NCI-H2196 treated with DMSO at 0.1 percent for 48 hours (cell line): ENCODE results near the gene LIF.
A peak's percentile ranks its signal among the peaks of the same experiment; 100 is the strongest.

Experiments used
- DNase-seq: peaks from one replicate; lab custom pipeline; 2025; ENCODE audit not compliant: unreplicated experiment; lab: John Stamatoyannopoulos, UW

LIF gene

DNA sequence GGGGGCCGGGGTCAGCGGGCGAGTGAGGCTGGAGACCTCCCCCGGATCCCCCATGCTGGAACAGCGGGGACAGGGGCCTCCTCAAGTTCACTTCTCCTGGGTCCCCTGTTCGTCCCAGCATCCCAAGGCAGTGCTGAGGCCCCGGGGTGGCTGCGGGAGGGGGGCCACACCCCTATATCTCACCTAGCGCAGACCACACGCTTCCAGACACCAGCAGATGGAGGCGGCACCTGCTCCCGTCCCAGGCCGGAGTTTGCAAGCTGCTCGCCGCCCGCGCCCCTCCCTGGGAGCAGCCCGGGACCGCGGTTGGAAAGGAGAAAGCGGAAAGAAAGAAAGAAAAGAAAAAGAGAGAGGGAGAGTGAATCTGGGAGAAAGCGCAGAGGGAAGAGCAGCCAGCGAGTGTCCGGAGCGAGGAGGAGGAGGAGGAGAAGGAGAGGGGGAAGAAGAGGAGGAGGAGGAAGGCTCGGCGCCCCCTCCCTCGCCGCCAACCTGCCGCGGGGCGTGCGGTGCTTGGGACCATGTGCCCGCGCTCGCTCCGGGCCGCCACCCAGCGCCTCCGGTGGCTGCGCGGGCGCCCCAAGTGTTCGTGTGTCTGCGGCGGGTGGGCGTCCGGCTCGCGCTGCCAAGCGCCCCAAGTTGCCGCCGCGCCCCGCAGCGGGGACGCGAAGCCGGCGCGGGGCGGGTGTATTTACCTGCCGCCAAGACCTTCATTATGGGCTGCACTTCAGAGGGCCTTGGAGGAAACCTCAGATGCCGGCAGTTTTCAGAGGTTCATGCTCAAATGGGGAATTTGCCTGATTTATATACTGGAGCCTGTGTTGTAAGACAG, at the start of gene LIF:
Gene LIF, minus strand, starts transcription at position 775 of the 829 bp plus-strand sequence. Its CDS starts 64 bp downstream, at position 711.
- no peak for DNase-seq

DNA sequence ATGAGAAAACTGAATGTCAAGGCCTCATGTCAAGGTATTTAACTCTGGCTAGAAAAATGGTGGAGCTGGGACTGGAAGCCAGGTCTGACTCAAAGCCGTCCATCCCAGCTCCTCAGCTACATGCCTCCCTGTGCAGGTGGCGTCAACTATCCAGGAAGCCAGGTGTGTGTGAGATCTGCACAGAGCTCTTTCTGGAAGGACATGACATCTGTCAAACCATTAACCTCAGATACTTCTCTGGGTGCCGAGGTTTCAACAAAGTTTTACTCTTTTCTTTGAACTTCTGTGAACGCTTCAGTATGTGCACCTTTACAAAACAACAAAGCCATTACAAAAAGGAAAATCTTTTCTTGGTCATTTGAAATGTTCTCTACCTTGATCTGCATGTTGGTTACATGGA, 49.8 kb upstream of the LIF start:
- no peak for DNase-seq

DNA sequence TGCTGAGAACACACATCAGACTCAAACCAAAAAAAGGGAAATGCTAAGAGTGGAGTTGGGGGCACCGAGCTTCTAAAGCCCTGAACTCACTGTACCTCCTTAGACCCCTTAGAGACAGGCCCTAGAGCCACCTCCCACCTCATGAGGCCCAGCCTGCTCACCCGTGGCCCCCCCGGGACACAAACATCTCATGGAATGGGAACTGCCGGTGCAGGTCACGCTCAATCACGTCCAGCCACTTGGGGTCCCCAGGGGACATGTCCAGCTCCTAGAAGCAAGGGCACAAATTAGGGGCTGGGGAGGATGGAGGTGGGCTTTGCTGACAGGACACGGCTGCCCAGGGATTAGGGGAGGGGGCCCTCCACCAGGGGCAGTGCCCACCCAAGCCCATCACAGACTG, 49.0 kb upstream of the LIF start:
- DNase-seq, result no peak

DNA sequence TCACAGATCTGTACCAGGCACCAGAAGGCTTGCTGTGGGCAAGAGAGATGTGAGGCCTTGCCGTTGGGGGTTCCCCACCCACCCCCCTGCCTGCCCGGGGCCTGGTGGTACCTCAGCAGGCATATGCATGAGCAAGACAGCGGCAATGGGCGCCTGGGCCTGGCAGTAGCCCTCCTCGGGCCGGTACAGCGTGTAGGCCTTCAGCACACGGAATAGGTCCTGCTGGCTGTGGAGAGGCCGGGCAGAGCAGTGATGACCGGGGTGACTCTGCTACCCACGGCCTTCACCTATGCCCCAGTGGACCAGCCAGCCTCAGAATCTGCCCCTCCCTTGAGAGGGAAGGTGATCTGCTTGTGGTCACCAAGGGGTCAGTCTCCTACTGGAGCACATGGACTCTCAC, 48.3 kb upstream of the LIF start:
- no peak for DNase-seq

DNA sequence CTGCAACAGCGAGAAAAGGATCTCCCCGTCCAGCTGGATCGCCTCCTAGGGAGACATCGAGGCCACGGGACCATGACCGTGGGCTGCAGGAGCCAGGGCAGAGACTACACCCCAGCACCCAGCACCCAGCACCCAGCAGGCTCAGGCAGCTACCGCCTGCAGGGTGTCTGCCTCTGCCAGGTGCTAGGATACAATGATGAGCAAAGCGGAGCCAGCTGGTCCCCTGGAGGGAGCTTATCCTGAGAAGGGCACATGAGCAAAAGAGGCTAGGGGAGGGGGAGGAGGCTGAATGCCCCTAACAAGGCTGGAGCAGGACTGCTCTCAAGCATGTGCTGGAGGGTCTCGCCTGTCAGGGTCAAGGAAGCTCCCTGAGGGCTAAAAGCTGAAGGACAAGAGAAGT, 47.5 kb upstream of the LIF start:
- no peak for DNase-seq

DNA sequence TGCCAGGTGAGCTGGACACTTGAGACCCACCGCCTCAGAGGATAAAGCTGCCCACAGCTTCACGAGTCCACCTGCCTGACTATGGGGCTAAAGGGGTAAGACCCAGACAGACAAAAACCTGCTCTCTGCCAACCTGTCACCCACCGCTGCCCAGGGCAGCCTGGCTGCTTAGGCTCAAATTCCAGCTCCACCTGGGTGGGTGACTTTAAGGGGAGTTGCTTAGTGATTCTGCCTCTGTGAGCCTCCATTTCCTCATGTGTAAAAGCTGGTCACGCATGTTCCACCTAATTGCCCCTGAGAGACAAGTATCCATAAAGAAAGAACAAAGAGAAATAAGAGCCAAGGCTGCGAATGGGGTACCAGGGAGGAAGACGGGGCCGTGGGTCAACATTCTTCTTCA, 46.5 kb upstream of the LIF start:
- DNase-seq, result no peak

DNA sequence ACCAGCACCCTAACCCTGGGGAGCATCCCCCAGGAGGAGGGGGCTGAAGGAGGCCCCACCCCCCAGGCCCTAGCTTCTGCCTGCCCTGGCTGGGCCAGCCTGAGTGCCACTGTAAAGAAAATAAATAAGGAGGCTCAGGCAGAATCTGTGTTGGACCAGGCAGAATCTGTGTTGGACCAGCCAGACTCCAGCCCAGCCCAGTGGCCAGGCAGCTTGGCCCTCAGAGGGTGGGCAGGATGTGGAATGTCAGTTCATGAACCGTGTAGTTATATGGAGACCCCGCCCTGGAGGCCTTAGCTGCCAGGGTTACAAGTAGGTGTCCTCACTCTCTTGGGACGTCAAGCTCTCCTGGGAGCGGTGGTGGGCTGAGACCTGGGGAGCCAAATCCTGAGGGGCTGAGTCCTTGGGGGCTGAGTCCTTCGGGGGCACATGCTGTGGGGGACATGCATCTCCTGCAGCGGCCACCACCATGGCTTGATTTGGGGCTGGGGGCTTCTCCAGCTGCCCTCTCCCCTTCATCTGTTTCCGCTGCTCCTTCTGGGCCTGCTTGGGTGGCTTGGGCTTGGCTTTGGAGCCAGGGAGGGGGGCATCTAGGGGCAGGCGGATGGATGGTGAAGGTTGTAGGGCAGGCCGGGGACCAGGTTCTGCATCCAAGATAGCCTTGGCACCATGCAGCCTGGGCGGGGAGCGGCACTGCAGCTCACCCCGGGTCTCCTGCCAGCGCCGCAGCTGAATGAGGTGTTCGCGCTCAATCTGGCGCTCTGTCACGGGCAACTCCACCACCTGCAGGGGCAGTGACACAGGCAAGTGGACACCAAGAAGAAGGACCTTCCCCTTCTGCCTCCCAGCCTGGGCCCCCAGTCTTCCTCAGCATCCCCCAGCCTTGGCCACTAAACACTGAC, 45.8 kb upstream of the LIF start:
- DNase-seq, result no peak

DNA sequence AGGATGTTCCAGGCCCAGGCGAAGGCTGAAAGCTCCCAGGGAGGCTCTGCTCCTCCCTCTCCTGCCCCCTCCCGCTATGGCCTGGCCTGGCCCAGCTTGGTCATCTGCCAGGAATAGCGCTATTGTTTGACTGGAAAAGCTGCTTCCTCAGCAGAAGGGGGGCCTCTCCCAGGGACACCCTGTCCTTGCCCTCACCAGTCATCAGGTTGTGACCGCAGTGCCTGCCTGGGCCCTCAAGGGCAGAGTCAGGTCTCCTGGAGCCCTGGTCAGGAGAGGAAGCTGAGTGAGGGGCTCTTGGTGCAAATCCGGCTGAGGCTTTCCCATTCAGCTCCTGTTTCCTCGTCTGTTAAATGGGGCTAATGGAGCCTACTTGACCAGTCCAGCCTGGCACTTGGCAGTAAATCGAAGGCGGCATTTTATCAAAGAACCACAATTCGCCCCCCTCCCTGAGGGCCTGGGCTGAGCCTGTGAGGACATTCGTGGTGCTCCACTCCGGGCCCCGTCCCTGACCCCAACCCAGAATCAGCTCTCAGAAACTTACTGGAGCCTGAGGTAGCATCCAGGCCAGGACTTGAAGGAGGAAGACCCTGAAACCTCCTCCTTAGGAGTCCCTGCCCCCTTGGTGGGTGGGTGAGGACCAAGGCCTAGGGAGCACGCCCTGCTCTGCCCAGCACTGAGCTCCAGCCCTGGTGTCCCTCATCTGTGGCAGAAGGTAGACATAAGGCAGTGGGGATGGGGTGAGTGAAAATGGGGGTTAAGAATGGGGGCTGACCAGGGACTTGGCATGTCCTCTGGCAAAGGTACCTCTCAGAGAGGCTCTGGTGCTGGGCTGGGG, 44.7 kb upstream of the LIF start:
- DNase-seq, result peak; percentile 79

DNA sequence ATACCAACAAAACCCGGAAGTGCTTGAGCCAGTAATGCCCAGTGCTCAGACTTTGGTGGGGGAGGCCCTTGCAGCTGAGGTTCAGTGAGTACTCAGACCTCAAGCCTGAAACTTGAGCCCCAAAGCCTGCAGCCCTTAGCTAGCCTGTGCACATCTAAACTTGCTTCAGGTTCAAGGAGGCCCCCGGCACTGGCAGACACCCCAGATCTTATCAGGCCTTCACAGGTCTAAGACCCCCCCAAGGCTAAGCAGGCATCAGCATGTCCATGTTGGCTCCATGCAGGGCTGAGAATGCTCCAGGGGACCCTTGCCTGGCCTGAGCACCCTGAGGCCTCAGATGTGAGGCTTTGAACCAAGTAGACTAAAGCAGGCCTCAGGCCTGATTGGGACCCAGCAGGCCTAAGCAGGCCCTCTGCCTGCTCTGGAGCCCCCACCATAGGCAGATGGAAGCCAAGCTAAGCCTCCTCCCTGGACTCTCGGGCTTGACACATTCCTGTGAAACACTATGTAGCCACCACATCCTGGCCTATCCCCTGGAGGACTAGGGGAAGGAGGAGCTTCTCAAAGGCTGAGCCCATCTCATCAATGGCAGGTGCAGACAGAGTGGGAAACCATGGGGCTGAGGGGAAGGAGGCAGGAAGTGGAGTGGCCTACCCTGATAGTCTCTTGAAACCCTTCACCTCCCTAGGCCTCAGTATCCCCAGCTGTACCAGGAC, 43.9 kb upstream of the LIF start:
- peak; percentile 79 for DNase-seq

DNA sequence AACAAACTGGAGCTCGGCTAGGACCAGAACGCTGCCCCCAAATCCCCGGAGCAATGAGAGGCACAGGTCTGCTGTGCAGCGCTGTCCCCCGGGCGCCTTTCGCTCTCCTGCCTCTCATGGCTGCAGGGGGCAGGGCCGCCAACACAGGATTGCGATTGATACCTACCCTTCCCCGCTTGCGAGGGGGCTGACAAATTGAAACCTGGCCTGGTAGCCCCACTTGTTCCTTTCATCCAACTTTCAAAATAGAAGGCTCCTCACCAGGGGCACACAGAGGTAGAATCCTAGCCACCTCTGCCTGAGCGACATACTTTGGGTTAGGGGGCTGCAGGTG, 43.4 kb upstream of the LIF start:
- no peak for DNase-seq

DNA sequence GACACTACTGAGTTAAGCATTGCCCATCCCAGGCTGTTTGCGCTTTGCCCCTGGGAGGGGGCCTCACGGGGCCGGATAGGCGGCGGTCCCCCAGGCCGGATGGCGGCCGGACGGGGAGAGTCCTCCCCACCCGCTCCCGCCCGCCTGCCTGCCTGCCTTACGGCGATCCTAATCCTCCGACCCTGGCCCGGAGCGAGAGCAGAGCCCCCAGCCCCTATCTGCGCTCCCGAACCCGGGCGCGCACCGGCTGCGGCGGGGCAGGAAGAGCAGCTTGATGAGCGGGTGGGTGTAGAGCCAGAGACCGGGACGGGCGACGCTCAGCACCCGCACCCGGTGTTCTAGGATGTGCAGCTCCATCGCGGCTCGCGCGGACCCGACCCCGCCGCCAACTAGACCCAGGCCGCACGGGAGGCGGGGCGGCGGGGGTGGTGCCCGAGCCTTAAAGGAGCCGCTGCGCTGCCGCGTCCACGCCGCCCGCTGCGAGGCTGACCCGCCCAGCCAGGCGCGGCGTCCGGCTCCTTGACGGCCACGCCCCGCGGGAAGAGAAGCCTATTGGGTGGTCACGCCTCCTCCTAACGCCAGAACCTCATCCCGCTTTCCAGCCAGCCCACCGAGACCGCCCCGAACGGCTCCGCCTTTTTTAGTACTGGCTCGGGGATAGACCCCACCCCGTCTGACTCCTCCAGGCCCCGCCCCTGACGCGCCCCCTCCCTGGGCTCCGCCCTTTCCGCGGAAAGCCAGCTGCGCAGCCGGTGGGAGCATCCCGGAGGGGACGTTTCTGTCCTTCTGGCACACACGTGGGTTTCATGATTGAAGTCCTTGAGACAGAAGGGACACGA, 42.8 kb upstream of the LIF start, which contains the start of gene CASTOR1:
Gene CASTOR1, minus strand, starts transcription at position 365 of the 839 bp plus-strand sequence. Its CDS starts 8 bp downstream, at position 357.
- peak; percentile 84 for DNase-seq

DNA sequence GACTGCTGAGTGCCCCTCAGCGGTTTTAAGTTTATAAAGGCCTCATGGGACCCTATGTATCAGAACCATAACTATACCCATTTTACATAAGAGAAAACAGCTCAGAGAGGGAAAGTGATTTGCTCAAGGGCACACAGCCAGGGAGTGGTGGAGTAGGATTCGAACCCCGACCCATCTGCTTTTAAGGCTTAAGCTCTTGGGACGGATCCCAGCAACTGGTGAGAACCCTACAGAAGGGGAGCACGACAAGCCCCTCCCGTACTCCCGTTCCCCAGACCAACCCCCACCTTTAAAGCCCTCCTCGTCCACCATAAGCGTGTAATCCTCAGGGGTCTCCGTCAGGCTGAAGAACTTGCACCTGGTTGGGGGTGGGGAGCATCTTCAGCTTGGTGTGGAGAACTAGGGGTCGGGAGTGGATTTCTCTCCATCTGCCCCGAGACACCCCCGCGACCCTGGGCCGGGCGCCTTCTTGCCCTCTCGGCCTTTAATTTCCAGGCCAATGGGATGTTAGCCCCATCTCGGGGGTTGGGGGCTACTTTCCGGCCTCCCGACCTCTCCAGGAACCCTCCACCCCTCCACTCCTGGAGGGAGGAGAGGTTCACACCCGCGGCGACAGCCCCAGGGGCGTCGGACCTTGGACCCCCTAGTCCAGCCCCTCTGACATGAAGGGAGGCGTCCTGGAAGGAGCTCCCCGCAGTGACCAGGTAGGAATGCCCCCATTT, 42.0 kb upstream of the LIF start:
- no peak for DNase-seq

DNA sequence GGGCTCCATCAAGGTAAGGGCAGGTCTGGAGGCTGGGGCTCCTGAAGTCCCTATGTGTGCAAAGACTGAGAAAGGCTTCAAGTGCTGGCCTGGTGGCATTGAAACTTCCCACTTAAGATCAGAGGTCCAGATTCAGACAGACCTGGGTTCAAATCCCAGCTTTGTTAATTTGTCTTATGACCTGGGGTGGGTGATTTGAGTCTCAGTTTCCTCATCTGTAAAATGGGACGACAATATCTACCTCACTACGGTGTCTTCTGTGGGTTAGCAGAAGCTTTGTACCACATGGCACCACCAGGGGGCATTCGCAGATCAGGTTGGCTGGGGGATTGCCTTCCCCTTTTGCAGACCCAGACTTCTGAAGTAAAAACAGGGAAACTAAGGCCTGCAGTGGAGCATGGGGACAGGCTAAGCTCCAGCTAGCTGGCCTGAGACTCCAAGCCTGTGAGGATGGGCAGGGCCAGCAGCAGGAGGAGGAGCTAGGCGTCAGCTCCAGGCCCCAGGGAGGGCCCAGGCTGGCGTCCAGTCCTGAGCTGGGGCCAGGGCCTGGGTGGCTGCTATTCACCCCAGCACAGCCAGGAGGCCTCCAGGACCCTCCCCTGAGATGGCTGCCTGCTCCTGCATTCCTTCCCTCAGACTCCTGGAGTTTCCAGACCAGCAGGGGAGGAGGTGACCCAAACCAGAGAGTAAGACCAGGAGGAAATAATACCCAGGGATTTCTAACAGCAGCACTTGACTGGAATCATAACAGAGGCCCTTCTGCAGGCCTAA, 41.3 kb upstream of the LIF start:
- DNase-seq, result no peak

DNA sequence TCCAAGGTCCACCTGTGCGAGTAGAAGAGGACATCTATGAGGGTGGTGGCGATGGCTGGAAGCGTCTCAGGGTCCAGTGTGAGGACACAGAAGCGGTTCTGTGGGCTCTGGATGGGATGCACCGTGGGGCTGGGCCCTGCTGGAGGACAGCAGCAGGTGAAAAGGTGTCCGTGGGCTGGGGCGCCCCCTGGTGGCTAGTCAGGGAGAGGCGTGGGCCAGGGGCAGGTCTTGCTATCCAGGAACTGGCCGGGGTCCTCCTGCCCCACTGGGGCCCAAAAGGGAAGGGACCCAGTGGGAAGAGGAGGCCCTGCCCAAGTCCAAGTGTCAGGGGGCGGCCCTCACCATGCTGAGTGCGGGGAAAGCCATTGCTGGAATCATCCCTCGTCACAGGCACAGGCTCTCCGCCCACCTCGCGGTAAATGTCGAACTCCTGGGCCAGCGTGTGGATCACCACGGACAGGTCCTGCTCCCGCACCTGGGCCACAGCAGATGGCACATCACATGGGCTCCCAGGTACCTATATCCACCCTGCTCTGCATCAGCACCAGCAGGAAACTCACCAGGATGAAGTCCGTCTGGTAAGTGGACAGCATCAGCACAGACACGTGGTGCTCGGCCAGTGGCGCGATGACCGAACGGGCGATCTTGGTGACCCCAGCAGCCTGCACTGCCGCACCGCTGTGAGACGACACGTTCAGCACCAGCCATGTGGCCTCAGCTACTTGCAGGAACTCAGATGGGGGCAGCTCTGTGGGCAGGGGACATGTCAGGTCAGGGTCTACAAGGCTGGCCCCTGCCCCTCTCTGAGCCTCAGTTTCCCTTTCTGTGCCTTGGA, 40.5 kb upstream of the LIF start:
- no peak for DNase-seq

DNA sequence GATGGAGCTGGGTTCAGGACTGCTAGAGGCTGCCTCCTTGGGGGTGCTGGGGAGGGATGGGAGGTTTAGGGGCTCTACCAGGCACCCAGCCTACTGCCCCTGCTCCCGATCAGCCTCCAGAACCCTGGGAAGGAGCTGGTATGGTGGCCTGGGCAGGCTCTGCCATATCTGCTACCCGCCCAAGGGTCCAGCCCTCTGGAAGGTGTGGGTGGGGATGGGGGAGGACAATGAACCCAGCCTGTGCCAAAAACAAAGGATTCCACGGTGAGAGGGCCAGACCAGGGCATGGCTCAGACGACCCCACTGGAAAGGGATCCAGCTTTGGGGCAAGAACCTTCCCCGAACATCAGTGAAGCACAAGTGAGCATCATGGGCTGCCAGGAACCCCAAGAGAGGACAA, 39.8 kb upstream of the LIF start:
- no peak for DNase-seq

DNA sequence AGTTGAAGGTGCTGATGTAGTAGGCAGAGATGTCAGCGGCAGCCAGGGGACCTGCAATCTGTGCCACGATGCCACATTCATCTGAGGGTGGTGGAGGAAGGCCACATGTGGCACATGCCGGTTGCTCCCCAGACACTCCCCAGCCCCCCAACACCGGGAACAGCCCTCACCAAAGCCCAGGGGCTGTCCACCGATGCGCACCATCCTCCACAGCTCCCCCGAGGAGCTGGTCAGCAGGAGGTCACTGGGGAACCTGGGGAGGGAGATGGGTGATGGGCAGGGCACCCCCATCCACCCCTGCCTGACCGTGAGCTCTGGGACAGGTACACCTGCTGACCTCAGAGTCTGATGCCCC, 39.3 kb upstream of the LIF start:
- no peak for DNase-seq

DNA sequence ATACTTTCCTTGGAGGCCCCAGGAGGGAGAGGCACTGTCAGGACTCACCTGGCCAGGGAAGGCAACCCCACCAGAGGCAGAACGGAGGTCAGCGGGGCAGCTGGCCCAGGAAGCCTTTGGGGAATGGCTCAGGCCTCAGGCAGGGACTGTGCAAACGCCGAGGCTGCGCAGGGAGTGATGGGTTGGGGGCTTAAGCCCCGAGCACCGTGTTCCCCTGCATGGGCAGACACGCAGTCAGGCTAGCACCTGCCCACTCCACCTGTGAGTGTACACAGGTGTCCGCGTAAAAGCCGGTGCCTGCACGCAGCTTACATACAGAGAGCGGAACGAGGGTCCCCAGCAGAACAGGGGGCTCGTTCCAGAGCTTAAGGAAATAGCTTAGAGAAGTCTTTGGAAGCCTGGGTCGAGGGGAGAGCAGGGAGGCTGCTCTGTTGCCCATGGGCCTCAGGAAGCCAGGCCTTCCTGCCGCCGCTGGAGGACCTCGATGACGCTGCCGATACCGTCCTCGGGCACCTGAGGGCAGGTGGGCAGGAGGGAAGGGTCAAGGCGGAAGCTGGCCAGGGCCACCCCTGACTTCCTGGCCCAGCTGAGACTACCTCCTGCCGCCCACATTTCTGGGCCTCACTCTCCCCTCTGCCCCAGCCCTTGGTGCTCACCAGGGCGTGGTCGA, 38.8 kb upstream of the LIF start:
- DNase-seq, result no peak
